ENCODE measurements around the gene ZFYVE16.
"Not testable (repeated sequence)": the region's sequence is repeated elsewhere in the genome, so short reads cannot be mapped to it uniquely, and the experiment has no call there.

The ZFYVE16 gene

GRCh38 chr5:80491296-80491695, 83.4 kb downstream of the ZFYVE16 start:
- DNase-seq, result no peak

- DNase-seq, result no peak
Observed at GRCh38 chr5:80492741-80493140, 84.9 kb downstream of the ZFYVE16 start.

GRCh38 chr5:80493443-80493842, 85.6 kb downstream of the ZFYVE16 start:
- not testable (repeated sequence) for DNase-seq

GRCh38 chr5:80495891-80496290, 88.0 kb downstream of the ZFYVE16 start:
- no peak for DNase-seq

- DNase-seq, result no peak
Observed at GRCh38 chr5:80502800-80503199, 94.9 kb downstream of the ZFYVE16 start.

GRCh38 chr5:80503641-80504040, 95.8 kb downstream of the ZFYVE16 start:
- DNase-seq, result no peak

- DNase-seq, result no peak
Observed at GRCh38 chr5:80504833-80505232, 97.0 kb downstream of the ZFYVE16 start.

- DNase-seq, result no peak
Observed at GRCh38 chr5:80507663-80508062, 99.8 kb downstream of the ZFYVE16 start.

- DNase-seq, result no peak
Observed at GRCh38 chr5:80508844-80509243, 101.0 kb downstream of the ZFYVE16 start.

GRCh38 chr5:80509362-80509761, 101.5 kb downstream of the ZFYVE16 start:
- no peak for DNase-seq

GRCh38 chr5:80516826-80517225, 109.0 kb downstream of the ZFYVE16 start:
- DNase-seq, result no peak

All from eye (tissue), 1 donor.